K562 (cell line): ENCODE data around the gene PHPT1. TPM values are rescaled to one million over a fixed set of nuclear protein-coding genes. Genes with fewer than 3 reads are reported as not detected.

ENCODE experiments used
- CBFA2T2 ChIP-seq: fragments of 450-650 bp; conservative IDR thresholded peaks from 2 replicates; pipeline ENCODE4 v1.6.1; 2017; ENCODE audit warnings: mild to moderate bottlenecking
- CHCHD3 ChIP-seq: fragments of 250-450 bp; sonication (Bioruptor Pico); IDR thresholded peaks from 2 replicates; pipeline ENCODE4 v2.1.2; 2022; ENCODE audit warnings: mild to moderate bottlenecking
- CHD4 ChIP-seq: fragments of 200-600 bp; sonication (generic); IDR thresholded peaks from 3 replicates; pipeline ENCODE4 v1.6.1; 2012; ENCODE audit warnings: low read depth, mild to moderate bottlenecking, mixed read lengths, low read length, inconsistent platforms; ENCODE audit not compliant: insufficient read depth, insufficient replicate concordance, poor library complexity, severe bottlenecking
- ESRRA ChIP-seq: fragments of 450-650 bp; IDR thresholded peaks from 2 replicates; pipeline ENCODE4 v1.6.1; 2014; ENCODE audit warnings: low read depth, mild to moderate bottlenecking, moderate library complexity, borderline replicate concordance
- FOXA1 ChIP-seq: fragments of 450-650 bp; IDR thresholded peaks from 2 replicates; pipeline ENCODE4 v1.6.1; 2016; ENCODE audit warnings: mild to moderate bottlenecking, borderline replicate concordance
- KLF10 ChIP-seq: fragments of 250-450 bp; sonication (Bioruptor Pico); IDR thresholded peaks from 2 replicates; pipeline ENCODE4 v1.6.1; 2021; ENCODE audit warnings: matching md5 sums
- NFIX ChIP-seq: fragments of 250-450 bp; sonication (Bioruptor Pico); IDR thresholded peaks from 2 replicates; pipeline ENCODE4 v1.4.0; 2020; ENCODE audit warnings: low read depth, mild to moderate bottlenecking, moderate library complexity
- NFYB ChIP-seq: IDR thresholded peaks from 2 replicates; pipeline ENCODE4 v1.6.1; 2011; ENCODE audit warnings: mild to moderate bottlenecking, moderate library complexity; ENCODE audit not compliant: insufficient read length; ENCODE audit errors: extremely low read depth
- RBM25 ChIP-seq: fragments of 200-400 bp; formaldehyde crosslinking; IDR thresholded peaks from 2 replicates; pipeline ENCODE4 v1.6.1; 2018; ENCODE audit warnings: low read length, low read depth, moderate library complexity; ENCODE audit not compliant: severe bottlenecking
- U2AF1 ChIP-seq: fragments of 200-400 bp; formaldehyde crosslinking; optimal IDR thresholded peaks from 2 replicates; pipeline ENCODE3; 2017; ENCODE audit warnings: mild to moderate bottlenecking, low read depth, low read length, moderate library complexity
- WHSC1 ChIP-seq: IDR thresholded peaks from one replicate; pipeline ENCODE4 v1.6.1; 2012; ENCODE audit warnings: low read length, control low read depth, inconsistent platforms
- ZNF174 ChIP-seq: fragments of 250-450 bp; sonication (Bioruptor Pico); IDR thresholded peaks from 2 replicates; pipeline ENCODE4 v1.4.0; 2020; ENCODE audit warnings: mild to moderate bottlenecking
- polyA plus RNA-seq, 8 experiments: library from polyadenylated mRNA; depleted of rRNA in 4 of 8; stranded (reverse) in 5 of 8; unstranded in 3 of 8; fragments of >200 nt; fragmentation: Nextera tagmentation in 2 of 8; fragmentation: Illumina TruSeq in 1 of 8; extraction: Ambion mirVana in 2 of 8; extraction: Trizol in 1 of 8; gene quantifications; 2 replicates each; pipeline versions ENCODE4 v1.2.1 to v1.2.3, GENCODE V29; 2011 to 2014; ENCODE audit warnings: inconsistent platforms in 1 of 8, missing spikeins in 1 of 8
- total RNA-seq, 7 experiments: library from RNA; depleted of rRNA in 6 of 7; stranded (reverse); fragments of >200 nt in 6 of 7; fragmentation: Illumina TruSeq in 2 of 7; extraction: Trizol in 2 of 7; gene quantifications; 2 replicates each; pipeline versions ENCODE4 v1.2.1 to v1.2.3, GENCODE V29; 2011 to 2021; ENCODE audit warnings: low replicate concordance in 1 of 7
- TF ChIP-seq, protein P1 (sequence below): sonication (generic); formaldehyde crosslinking; IDR thresholded peaks from 2 replicates; pipeline ENCODE4 v1.9.0; 2022; ENCODE audit warnings: mild to moderate bottlenecking, missing genetic modification reagents
- TF ChIP-seq, protein P2 (sequence below): fragments of 450-650 bp; IDR thresholded peaks from 2 replicates; pipeline ENCODE4 v1.6.1; 2016; ENCODE audit warnings: low read depth, mild to moderate bottlenecking, moderate library complexity
- TF ChIP-seq, protein P3 (sequence below): fragments of 450-650 bp; formaldehyde crosslinking; IDR thresholded peaks from 2 replicates; pipeline ENCODE4 v1.4.0; 2022; ENCODE audit warnings: missing genetic modification characterization
- TF ChIP-seq, protein P4 (sequence below): fragments of 250-450 bp; sonication (Bioruptor Pico); IDR thresholded peaks from 2 replicates; pipeline ENCODE4 v1.5.1; 2021; ENCODE audit warnings: mild to moderate bottlenecking
- TF ChIP-seq, protein P5 (sequence below): fragments of 250-450 bp; sonication (Bioruptor Pico); IDR thresholded peaks from 2 replicates; pipeline ENCODE4 v1.4.0; 2020; ENCODE audit warnings: mild to moderate bottlenecking, moderate library complexity
- TF ChIP-seq, protein P6 (sequence below): sonication (generic); formaldehyde crosslinking; IDR thresholded peaks from 2 replicates; pipeline ENCODE4 v1.8.0; 2023; ENCODE audit warnings: mild to moderate bottlenecking, missing genetic modification reagents

The PHPT1 gene
- total and polyA plus RNA-seq, 9 of the 15 experiments (the other 6 are each of a cell fraction or from before 2014, with no cell fraction given) = 20.9 to 166 (median 129) TPM

DNA sequence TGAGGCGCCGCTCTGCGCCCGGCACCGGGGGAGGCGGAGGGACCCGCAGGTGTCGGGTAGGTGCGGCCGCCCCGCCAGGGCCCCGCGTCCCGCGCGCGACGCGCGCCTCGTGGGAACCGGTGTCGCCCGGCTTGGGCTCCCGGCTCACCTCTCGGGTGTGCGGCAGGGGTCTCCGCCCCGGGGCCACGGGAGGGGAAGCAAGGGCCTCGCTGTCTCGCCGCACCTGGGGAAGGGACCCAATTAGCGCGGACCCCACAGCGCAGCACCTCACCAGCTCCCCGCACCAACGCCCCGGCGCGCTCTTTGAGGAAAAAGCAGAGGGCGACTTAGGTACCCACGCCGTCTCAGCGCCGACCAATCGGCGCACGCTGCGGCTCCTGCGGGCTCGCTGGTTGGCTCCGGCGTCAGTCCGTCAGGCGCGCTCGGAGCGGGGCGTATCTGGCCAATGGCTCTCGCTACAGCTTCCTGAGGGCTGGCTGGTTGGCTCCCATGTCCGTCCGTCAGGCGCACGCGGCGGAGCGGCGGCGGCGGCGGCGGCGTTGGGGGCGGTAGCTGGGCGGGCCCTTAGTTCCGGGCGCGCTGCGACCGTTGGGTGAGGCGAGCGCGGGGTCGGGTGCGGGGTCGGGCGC, 36.9 kb downstream of the PHPT1 start, which contains the start of gene TRAF2 (continued):
- TF ChIP-seq U2AF1 (peak; percentile 75), NFYB (peak; percentile 100), CHCHD3 (no peak), ZNF174 (CRISPR knock-in tag) (no peak), ESRRA (no peak; the same call in 1 of the 2 replicates), KLF10 (CRISPR knock-in tag) (no peak), RBM25 (peak; percentile 100), WHSC1 (no peak), CHD4 (no peak), NFIX (CRISPR knock-in tag) (no peak), CBFA2T2 (no peak), FOXA1 (no peak)
- TF ChIP-seq, protein P1, sequence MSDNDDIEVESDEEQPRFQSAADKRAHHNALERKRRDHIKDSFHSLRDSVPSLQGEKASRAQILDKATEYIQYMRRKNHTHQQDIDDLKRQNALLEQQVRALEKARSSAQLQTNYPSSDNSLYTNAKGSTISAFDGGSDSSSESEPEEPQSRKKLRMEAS (CRISPR knock-in tag) = peak; percentile 73
- TF ChIP-seq, protein P2, sequence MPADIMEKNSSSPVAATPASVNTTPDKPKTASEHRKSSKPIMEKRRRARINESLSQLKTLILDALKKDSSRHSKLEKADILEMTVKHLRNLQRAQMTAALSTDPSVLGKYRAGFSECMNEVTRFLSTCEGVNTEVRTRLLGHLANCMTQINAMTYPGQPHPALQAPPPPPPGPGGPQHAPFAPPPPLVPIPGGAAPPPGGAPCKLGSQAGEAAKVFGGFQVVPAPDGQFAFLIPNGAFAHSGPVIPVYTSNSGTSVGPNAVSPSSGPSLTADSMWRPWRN = no peak
- TF ChIP-seq, protein P3, sequence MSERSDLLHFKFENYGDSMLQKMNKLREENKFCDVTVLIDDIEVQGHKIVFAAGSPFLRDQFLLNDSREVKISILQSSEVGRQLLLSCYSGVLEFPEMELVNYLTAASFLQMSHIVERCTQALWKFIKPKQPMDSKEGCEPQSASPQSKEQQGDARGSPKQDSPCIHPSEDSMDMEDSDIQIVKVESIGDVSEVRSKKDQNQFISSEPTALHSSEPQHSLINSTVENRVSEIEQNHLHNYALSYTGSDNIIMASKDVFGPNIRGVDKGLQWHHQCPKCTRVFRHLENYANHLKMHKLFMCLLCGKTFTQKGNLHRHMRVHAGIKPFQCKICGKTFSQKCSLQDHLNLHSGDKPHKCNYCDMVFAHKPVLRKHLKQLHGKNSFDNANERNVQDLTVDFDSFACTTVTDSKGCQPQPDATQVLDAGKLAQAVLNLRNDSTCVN = no peak
- TF ChIP-seq, protein P4, sequence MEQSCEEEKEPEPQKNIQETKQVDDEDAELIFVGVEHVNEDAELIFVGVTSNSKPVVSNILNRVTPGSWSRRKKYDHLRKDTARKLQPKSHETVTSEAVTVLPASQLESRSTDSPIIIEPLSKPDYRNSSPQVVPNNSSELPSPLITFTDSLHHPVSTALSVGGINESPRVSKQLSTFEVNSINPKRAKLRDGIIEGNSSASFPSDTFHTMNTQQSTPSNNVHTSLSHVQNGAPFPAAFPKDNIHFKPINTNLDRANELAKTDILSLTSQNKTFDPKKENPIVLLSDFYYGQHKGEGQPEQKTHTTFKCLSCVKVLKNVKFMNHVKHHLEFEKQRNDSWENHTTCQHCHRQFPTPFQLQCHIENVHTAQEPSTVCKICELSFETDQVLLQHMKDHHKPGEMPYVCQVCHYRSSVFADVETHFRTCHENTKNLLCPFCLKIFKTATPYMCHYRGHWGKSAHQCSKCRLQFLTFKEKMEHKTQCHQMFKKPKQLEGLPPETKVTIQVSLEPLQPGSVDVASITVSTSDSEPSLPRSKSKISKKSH (CRISPR knock-in tag) = no peak
- TF ChIP-seq, protein P5, sequence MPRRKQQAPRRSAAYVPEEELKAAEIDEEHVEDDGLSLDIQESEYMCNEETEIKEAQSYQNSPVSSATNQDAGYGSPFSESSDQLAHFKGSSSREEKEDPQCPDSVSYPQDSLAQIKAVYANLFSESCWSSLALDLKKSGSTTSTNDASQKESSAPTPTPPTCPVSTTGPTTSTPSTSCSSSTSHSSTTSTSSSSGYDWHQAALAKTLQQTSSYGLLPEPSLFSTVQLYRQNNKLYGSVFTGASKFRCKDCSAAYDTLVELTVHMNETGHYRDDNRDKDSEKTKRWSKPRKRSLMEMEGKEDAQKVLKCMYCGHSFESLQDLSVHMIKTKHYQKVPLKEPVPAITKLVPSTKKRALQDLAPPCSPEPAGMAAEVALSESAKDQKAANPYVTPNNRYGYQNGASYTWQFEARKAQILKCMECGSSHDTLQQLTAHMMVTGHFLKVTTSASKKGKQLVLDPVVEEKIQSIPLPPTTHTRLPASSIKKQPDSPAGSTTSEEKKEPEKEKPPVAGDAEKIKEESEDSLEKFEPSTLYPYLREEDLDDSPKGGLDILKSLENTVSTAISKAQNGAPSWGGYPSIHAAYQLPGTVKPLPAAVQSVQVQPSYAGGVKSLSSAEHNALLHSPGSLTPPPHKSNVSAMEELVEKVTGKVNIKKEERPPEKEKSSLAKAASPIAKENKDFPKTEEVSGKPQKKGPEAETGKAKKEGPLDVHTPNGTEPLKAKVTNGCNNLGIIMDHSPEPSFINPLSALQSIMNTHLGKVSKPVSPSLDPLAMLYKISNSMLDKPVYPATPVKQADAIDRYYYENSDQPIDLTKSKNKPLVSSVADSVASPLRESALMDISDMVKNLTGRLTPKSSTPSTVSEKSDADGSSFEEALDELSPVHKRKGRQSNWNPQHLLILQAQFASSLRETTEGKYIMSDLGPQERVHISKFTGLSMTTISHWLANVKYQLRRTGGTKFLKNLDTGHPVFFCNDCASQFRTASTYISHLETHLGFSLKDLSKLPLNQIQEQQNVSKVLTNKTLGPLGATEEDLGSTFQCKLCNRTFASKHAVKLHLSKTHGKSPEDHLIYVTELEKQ = no peak
- TF ChIP-seq, protein P6, sequence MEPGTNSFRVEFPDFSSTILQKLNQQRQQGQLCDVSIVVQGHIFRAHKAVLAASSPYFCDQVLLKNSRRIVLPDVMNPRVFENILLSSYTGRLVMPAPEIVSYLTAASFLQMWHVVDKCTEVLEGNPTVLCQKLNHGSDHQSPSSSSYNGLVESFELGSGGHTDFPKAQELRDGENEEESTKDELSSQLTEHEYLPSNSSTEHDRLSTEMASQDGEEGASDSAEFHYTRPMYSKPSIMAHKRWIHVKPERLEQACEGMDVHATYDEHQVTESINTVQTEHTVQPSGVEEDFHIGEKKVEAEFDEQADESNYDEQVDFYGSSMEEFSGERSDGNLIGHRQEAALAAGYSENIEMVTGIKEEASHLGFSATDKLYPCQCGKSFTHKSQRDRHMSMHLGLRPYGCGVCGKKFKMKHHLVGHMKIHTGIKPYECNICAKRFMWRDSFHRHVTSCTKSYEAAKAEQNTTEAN = no peak
